H9 (cell line): ENCODE data around the gene PDZD8. TPM values are rescaled to one million over a fixed set of nuclear protein-coding genes. Genes with fewer than 3 reads are reported as not detected.
A peak's percentile ranks its signal among the peaks of the same experiment; 100 is the strongest.

Experiments
- DNase-seq: peaks from one replicate; pipeline ENCODE4 v3.0.0-alpha.2; 2017
- H2AFZ ChIP-seq: one replicate; pipeline ENCODE4 v1.6.1; 2013; ENCODE audit warnings: mild to moderate bottlenecking, low read length, control low read depth, moderate library complexity
- H2AK5ac ChIP-seq: 2 replicates; pipeline ENCODE4 v1.6.1; 2013; ENCODE audit warnings: low read length, control low read depth, mixed read lengths; ENCODE audit not compliant: insufficient read length
- H2BK120ac ChIP-seq: one replicate; pipeline ENCODE4 v1.6.1; 2013; ENCODE audit warnings: low read depth, mild to moderate bottlenecking, low read length, control low read depth, inconsistent platforms; ENCODE audit not compliant: poor library complexity, severe bottlenecking
- H2BK12ac ChIP-seq: 2 replicates; pipeline ENCODE4 v1.6.1; 2013; ENCODE audit warnings: low read length, control low read depth, mixed read lengths, low read depth; ENCODE audit not compliant: insufficient read length
- H2BK15ac ChIP-seq: 2 replicates; pipeline ENCODE4 v1.6.1; 2013; ENCODE audit warnings: low read depth, low read length, control low read depth
- H2BK20ac ChIP-seq: one replicate; pipeline ENCODE4 v1.6.1; 2013; ENCODE audit warnings: low read depth, mild to moderate bottlenecking, low read length, control low read depth, inconsistent platforms; ENCODE audit not compliant: poor library complexity, severe bottlenecking
- H2BK5ac ChIP-seq: 2 replicates; pipeline ENCODE4 v1.6.1; 2013; ENCODE audit warnings: low read length, control low read depth, mixed read lengths; ENCODE audit not compliant: insufficient read length
- H3K14ac ChIP-seq: 2 replicates; pipeline ENCODE4 v1.6.1; 2013; ENCODE audit warnings: low read length, control low read depth; ENCODE audit not compliant: insufficient read depth
- H3K18ac ChIP-seq: 2 replicates; pipeline ENCODE4 v1.6.1; 2013; ENCODE audit warnings: low read depth, mild to moderate bottlenecking, mixed read lengths, low read length, control low read depth; ENCODE audit not compliant: insufficient read length
- H3K23ac ChIP-seq: 2 replicates; pipeline ENCODE4 v1.6.1; 2013; ENCODE audit warnings: low read length, control low read depth, mixed read lengths, low read depth; ENCODE audit not compliant: insufficient read length
- H3K23me2 ChIP-seq: 2 replicates; pipeline ENCODE4 v1.6.1; 2013; ENCODE audit warnings: low read depth, mild to moderate bottlenecking, mixed read lengths, low read length, control low read depth; ENCODE audit not compliant: insufficient read length, poor library complexity, severe bottlenecking
- H3K27ac ChIP-seq: 2 replicates; pipeline ENCODE4 v1.5.1; 2013; ENCODE audit warnings: low read length, control low read depth, mixed read lengths, low read depth; ENCODE audit not compliant: insufficient read length
- H3K27me3 ChIP-seq: 2 replicates; pipeline ENCODE4 v1.6.1; 2013; ENCODE audit warnings: low read length, control low read depth, inconsistent platforms; ENCODE audit not compliant: insufficient read depth
- H3K4ac ChIP-seq: 2 replicates; pipeline ENCODE4 v1.6.1; 2013; ENCODE audit warnings: low read depth, mild to moderate bottlenecking, control low read depth, inconsistent platforms, low read length, moderate library complexity
- H3K4me1 ChIP-seq: 2 replicates; pipeline ENCODE4 v1.6.1; 2013; ENCODE audit warnings: low read length, control low read depth, inconsistent platforms; ENCODE audit not compliant: insufficient read depth
- H3K4me2 ChIP-seq: 2 replicates; pipeline ENCODE4 v1.6.1; 2013; ENCODE audit warnings: low read length, control low read depth, mixed read lengths; ENCODE audit not compliant: insufficient read length, insufficient read depth
- H3K56ac ChIP-seq: 2 replicates; pipeline ENCODE4 v1.6.1; 2013; ENCODE audit warnings: low read depth, mild to moderate bottlenecking, mixed read lengths, low read length, control low read depth; ENCODE audit not compliant: insufficient read length
- H3K79me1 ChIP-seq: 2 replicates; pipeline ENCODE4 v1.6.1; 2013; ENCODE audit warnings: low read depth, mild to moderate bottlenecking, moderate library complexity, low read length, control low read depth, inconsistent platforms; ENCODE audit not compliant: insufficient read depth, poor library complexity, severe bottlenecking
- H3K79me2 ChIP-seq: 2 replicates; pipeline ENCODE4 v1.6.1; 2013; ENCODE audit warnings: low read length, control low read depth, inconsistent platforms; ENCODE audit not compliant: insufficient read depth
- H3K9ac ChIP-seq: 2 replicates; pipeline ENCODE4 v1.6.1; 2013; ENCODE audit warnings: low read length, control low read depth, mixed read lengths; ENCODE audit not compliant: insufficient read length; ENCODE audit errors: extremely low read depth
- H3K9me3 ChIP-seq: one replicate; pipeline ENCODE4 v1.6.1; 2013; ENCODE audit warnings: low read depth, low read length, inconsistent platforms; ENCODE audit not compliant: control insufficient read depth
- H3T11ph ChIP-seq: one replicate; pipeline ENCODE4 v1.6.1; 2013; ENCODE audit warnings: mild to moderate bottlenecking, low read length, control low read depth, inconsistent platforms
- H4K20me1 ChIP-seq: one replicate; pipeline ENCODE4 v1.6.1; 2013; ENCODE audit not compliant: control insufficient read depth, insufficient read length, insufficient read depth
- H4K5ac ChIP-seq: 2 replicates; pipeline ENCODE4 v1.6.1; 2013; ENCODE audit warnings: low read depth, mild to moderate bottlenecking, mixed read lengths, low read length, control low read depth; ENCODE audit not compliant: insufficient read length
- H4K8ac ChIP-seq: replicated peaks from 2 replicates; pipeline ENCODE4 v1.6.1; 2013; ENCODE audit warnings: low read length, control low read depth, mixed read lengths, low read depth; ENCODE audit not compliant: insufficient read length
- H4K91ac ChIP-seq: 2 replicates; pipeline ENCODE4 v1.6.1; 2013; ENCODE audit warnings: low read depth, mild to moderate bottlenecking, moderate library complexity, mixed read lengths, low read length, control low read depth; ENCODE audit not compliant: insufficient read length
- H3K27ac Mint-ChIP-seq, 3 experiments: 2 replicates in 2 of 3; 3 replicates in 1 of 3; pipeline ENCODE4 v1.8.0; 2020 to 2021; ENCODE audit warnings: mixed read lengths in 3 of 3, mild to moderate bottlenecking in 1 of 3, moderate library complexity in 1 of 3
- H3K27me3 Mint-ChIP-seq: 2 replicates; pipeline ENCODE4 v1.8.0; 2021; ENCODE audit warnings: low read depth, mild to moderate bottlenecking, moderate library complexity, mixed read lengths
- H3K36me3 Mint-ChIP-seq, 3 experiments: 2 replicates in 2 of 3; 3 replicates in 1 of 3; pipeline ENCODE4 v1.8.0; 2020 to 2021; ENCODE audit warnings: low read depth in 3 of 3, mixed read lengths in 3 of 3; ENCODE audit not compliant: insufficient read depth in 1 of 3
- H3K4me1 Mint-ChIP-seq, 2 experiments: 2 replicates each; pipeline ENCODE4 v1.8.0; 2020; ENCODE audit warnings: mixed read lengths in 2 of 2
- H3K4me3 Mint-ChIP-seq, 2 experiments: 2 replicates in 1 of 2; 3 replicates in 1 of 2; pipeline ENCODE4 v1.8.0; 2020 to 2021; ENCODE audit warnings: mild to moderate bottlenecking in 2 of 2, mixed read lengths in 2 of 2, moderate library complexity in 1 of 2
- H3K9me3 Mint-ChIP-seq, 2 experiments: 2 replicates in 1 of 2; 3 replicates in 1 of 2; pipeline ENCODE4 v1.8.0; 2020; ENCODE audit warnings: mild to moderate bottlenecking in 2 of 2, mixed read lengths in 2 of 2, moderate library complexity in 1 of 2
- WGBS: extraction: QIAGEN DNeasy Blood & Tissue Kit; methylation state at CpG from one replicate; pipeline ENCODE4 v1.1.7; 2013; ENCODE audit warnings: missing lambda C conversion rate, low lambda C conversion rate, mixed read lengths; ENCODE audit not compliant: insufficient read length; ENCODE audit errors: extremely low coverage; 5-methylcytosine and 5-hydroxymethylcytosine counted together
- total RNA-seq: library from RNA; stranded (reverse); gene quantifications from 2 replicates; pipeline ENCODE4 v1.2.1, GENCODE V29; 2021
- TF ChIP-seq, protein P1 (sequence below): fragments of 200-600 bp; sonication (generic); conservative IDR thresholded peaks from 3 replicates; pipeline ENCODE4 v1.8.0; 2021; ENCODE audit warnings: antibody characterized with exemption, mild to moderate bottlenecking

Gene PDZD8
- total RNA-seq, 1 experiment from 2014 or later, result 38.2 TPM

DNA sequence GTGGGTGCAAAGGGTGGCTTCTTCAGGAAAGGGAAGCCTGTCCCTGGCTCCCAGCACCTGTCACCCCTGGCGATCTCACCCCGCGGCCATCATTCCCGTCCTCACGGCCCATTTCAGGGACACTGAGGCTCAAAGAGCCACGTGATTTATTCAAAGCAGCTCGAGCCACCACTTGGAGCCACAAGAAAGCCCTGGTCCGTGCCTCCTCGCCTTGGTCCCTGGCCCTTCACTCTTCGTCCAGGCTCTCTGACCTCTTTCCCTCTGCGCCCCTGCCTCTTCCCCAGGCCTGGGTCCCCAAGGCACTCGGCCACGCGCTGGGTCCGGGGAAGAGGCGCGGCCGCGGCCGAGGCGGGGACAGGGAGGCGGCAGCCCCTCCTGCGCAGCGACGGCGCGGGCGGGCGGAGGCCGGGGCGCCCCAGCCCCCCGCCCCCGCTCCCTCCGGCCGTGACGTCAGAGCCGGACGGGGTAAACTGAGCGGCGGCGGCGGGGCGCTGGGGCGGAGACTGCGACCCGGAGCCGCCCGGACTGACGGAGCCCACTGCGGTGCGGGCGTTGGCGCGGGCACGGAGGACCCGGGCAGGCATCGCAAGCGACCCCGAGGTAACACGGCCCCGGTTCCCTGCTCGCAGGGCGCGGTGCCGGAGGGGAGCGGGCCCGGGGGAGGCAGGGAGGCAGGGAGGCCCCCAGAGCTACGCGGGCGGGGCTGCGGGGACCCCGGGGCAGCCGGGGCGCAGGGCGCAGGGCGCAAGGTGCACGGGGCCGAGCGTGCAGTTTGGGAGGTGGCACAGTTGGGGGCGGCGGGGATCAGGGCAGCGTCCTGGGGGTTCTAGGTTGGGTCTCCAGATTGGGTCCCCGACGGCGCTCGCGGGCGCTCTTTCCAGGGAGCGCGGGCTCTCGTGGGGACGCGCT, 134.4 kb downstream of the PDZD8 start, which contains the start of gene SLC18A2:
Gene SLC18A2 (plus strand): TSS at position 494 of the 909 bp plus-strand sequence. CDS start 580 bp downstream, outside the sequence.
- peak within 1 kb of the TSS; percentile 77 for H3K4me2 ChIP-seq
- peaks cover 3 to 9% of the 10 kb centered on the region in 2 experiments; a peak in 3 of 4 replicates for H3K4me1 Mint-ChIP-seq
- TF ChIP-seq, protein P1, sequence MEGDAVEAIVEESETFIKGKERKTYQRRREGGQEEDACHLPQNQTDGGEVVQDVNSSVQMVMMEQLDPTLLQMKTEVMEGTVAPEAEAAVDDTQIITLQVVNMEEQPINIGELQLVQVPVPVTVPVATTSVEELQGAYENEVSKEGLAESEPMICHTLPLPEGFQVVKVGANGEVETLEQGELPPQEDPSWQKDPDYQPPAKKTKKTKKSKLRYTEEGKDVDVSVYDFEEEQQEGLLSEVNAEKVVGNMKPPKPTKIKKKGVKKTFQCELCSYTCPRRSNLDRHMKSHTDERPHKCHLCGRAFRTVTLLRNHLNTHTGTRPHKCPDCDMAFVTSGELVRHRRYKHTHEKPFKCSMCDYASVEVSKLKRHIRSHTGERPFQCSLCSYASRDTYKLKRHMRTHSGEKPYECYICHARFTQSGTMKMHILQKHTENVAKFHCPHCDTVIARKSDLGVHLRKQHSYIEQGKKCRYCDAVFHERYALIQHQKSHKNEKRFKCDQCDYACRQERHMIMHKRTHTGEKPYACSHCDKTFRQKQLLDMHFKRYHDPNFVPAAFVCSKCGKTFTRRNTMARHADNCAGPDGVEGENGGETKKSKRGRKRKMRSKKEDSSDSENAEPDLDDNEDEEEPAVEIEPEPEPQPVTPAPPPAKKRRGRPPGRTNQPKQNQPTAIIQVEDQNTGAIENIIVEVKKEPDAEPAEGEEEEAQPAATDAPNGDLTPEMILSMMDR, result no peak
- no peaks in the 10 kb centered on the region for H4K20me1 ChIP-seq
- H3K27me3 Mint-ChIP-seq, result peaks cover 76% of the 10 kb centered on the region
- no peak within 1 kb of the TSS for H2BK20ac ChIP-seq
- no peak within 1 kb of the TSS for H4K91ac ChIP-seq
- H2AK5ac ChIP-seq, result no peak within 1 kb of the TSS
- H3K23me2 ChIP-seq, result peaks cover 6% of the 10 kb centered on the region
- no peaks in the 10 kb centered on the region for H3K4me1 ChIP-seq
- no peak within 1 kb of the TSS for H3K27ac Mint-ChIP-seq
- no peak within 1 kb of the TSS for H3K23ac ChIP-seq
- no peak within 1 kb of the TSS for H3K9ac ChIP-seq
- H2BK5ac ChIP-seq, result no peak within 1 kb of the TSS
- H3K4ac ChIP-seq, result no peak within 1 kb of the TSS
- H4K8ac ChIP-seq, result no peak within 1 kb of the TSS
- no peaks in the 10 kb centered on the region for H3K79me2 ChIP-seq
- no peak within 1 kb of the TSS for H2BK120ac ChIP-seq
- H3T11ph ChIP-seq, result no peak within 1 kb of the TSS
- H3K27ac ChIP-seq, result no peak within 1 kb of the TSS
- no peak within 1 kb of the TSS for H3K18ac ChIP-seq
- no peak within 1 kb of the TSS for H4K5ac ChIP-seq
- peak; percentile 62 for DNase-seq
- no peaks in the 10 kb centered on the region for H3K9me3 ChIP-seq
- H3K9me3 Mint-ChIP-seq, result no peaks in the 10 kb centered on the region
- H3K4me3 Mint-ChIP-seq, result peak within 1 kb of the TSS; percentile 73 to 88
- H3K79me1 ChIP-seq, result no peaks in the 10 kb centered on the region
- H3K27me3 ChIP-seq, result peaks cover 8% of the 10 kb centered on the region; the same call in 1 of the 2 replicates
- H3K36me3 Mint-ChIP-seq, result no peaks in the 10 kb centered on the region; a peak in 2 of 7 replicates
- peak within 1 kb of the TSS; percentile 54; the same call in 1 of the 2 replicates for H3K14ac ChIP-seq
- no peak within 1 kb of the TSS for H2AFZ ChIP-seq
- H2BK15ac ChIP-seq, result no peak within 1 kb of the TSS; the same call in 1 of the 2 replicates
- WGBS, result no CpG with 5 or more reads among the region's 93 CpGs
- H3K56ac ChIP-seq, result no peak within 1 kb of the TSS
- no peak within 1 kb of the TSS for H2BK12ac ChIP-seq
